Left lobe of liver (tissue), 2 donors: ENCODE measurements around the gene JDP2. TPM values are rescaled to one million over a fixed set of nuclear protein-coding genes. Genes with fewer than 3 reads are reported as not detected.
A peak's percentile ranks its signal among the peaks of the same experiment; 100 is the strongest.

Source experiments
- ATAC-seq: fragments of 200-7000 bp; cut with Tn5 transposase; one replicate; pipeline ENCODE4 v1.9.1; 2020; ENCODE audit warnings: mild to moderate bottlenecking, moderate library complexity
- DNase-seq: peaks from one replicate; pipeline ENCODE4 v3.0.0-alpha.2; 2020; ENCODE audit warnings: low spot score
- total RNA-seq: library from RNA; stranded (reverse); gene quantifications from one replicate; pipeline ENCODE4 v1.2.1, GENCODE V29; 2021
- donor health status: DM: no; HTN: no; CAD: no; lungs with moderate emphysema.
- donor health status: DM: no; HTN: yes; CAD: no.

JDP2 gene
- total RNA-seq, 1 donor from 2014 or later = 12.8 TPM

GRCh38 chr14:75409316-75410205 lies 18.3 kb upstream of the JDP2 start:
- ATAC-seq (no peak), DNase-seq (peak; percentile 29)

DNA sequence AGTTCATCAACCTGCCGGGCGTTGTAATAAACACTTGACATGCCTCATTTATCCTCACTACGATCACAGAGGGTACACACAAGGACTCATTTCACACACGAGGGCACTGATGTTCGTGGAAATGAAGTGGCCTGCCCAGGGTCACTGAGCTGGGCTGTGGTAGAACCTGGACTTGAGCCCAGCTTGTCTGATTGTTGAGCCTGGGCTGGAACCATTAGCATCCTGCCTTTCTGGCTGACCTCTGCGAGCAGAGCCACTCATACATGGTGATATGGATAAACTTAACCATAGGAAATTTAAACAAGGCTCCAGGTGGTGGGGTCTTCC lies 16.6 kb upstream of the JDP2 start:
- ATAC-seq = peak; percentile 38
- DNase-seq = peak; percentile 41

- DNase-seq (no peak), ATAC-seq (no peak)
Measured at GRCh38 chr14:75413013-75413412, 14.8 kb upstream of the JDP2 start.

GRCh38 chr14:75417674-75418073 lies 10.1 kb upstream of the JDP2 start:
- no peak for DNase-seq

DNA sequence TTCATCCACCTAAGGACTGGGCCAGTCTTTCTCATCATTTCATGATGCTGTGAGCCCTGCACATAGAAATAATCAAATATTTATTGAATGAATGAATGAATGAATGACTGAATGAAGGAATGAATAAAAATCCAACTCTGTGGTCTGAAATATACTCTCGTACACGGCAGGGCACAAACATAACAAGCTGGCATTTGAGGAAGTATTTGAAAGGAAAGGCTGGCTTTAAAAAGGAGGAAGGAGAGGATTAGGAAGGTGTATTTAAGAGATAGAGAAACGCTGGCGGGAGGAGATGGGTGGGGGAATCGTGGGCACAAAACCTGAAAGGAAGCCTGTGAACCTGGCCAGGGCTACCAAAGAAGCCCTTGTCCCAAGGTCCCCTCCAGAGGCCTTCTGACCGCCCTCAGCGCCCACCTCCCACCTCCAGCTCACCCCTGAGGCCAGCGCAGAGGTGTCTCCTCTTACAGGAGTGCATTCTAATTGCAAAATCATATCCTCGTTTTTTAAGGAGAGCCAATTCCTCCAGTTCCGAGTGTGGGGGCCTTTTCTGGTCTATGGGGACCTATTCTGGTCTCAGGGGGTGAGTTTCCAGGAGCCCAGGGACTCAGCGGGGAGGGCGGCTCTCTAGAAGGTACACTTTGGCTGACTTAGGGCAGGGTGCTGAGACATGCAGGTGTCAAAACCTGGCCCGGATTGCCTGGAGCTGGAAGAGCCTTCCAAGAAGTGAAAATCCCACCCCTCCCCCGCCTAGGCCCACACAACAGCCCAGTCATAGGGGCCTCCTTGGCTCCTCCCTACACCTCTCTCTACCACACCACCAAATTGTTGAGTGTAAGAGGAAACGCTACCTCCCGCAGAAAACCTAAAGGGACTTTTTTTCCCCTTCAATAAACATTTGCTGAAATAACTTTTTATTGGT lies 8.7 kb upstream of the JDP2 start:
- no peak for DNase-seq
- ATAC-seq = peak; percentile 73

More at GRCh38 chr14:75417674-75418073, 10.1 kb upstream of the JDP2 start:
- ATAC-seq = peak; percentile 91

- no peak for ATAC-seq
Measured at GRCh38 chr14:75422169-75422568, 5.7 kb upstream of the JDP2 start.

DNA sequence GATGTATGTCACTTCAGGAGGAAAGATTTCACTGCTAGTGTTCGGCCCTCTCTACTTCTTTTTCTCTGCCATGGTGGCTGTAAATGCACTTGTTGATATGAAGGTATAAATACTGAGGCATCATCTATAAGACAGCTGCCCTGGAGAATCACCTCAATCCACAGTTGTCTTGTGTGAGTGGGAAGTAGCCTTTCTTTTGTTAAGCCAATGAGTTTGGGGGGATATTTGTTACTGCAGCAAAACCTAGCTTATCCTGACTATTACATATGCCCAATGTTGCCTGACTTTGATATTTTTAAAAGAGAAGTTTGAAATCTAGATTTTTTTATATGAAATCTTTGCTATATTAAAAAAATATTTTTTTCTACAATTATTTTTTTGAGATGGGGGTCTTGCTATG lies 3.3 kb upstream of the JDP2 start:
- DNase-seq (no peak), ATAC-seq (no peak)

More at GRCh38 chr14:75422169-75422568, 5.7 kb upstream of the JDP2 start:
- DNase-seq = no peak

GRCh38 chr14:75425446-75425845 lies 2.4 kb upstream of the JDP2 start:
- ATAC-seq (no peak), DNase-seq (no peak)

GRCh38 chr14:75426332-75427125 lies 1.3 kb upstream of the JDP2 start:
- DNase-seq (no peak), ATAC-seq (no peak)

GRCh38 chr14:75427126-75427481 lies 718 bp upstream of the JDP2 start:
- DNase-seq (no peak), ATAC-seq (peak; percentile 56)

- DNase-seq (peak; percentile 60), ATAC-seq (peak; percentile 37)
Measured at GRCh38 chr14:75428230-75429104, 645 bp downstream of the JDP2 start.

DNA sequence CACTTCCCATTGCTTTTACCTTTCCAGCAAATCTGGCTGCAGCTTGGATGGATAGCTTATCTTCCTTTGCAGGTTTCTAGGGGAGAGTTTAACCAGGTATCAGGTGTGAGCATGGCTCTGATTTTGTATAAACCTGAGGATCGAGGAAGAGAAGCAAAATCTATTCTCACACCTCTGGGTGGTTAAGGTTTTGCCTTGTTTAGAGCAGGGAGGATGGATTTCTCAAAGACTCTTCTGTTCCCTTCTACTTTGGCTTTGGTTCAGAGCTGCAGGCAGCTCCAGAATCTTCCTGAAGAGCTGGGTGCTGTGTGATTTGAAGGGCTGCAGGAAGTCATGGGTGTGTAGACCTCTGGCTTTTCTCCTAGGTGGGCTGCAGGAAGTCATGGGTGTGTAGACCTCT lies 1.7 kb downstream of the JDP2 start:
- ATAC-seq = no peak
- DNase-seq = no peak

DNA sequence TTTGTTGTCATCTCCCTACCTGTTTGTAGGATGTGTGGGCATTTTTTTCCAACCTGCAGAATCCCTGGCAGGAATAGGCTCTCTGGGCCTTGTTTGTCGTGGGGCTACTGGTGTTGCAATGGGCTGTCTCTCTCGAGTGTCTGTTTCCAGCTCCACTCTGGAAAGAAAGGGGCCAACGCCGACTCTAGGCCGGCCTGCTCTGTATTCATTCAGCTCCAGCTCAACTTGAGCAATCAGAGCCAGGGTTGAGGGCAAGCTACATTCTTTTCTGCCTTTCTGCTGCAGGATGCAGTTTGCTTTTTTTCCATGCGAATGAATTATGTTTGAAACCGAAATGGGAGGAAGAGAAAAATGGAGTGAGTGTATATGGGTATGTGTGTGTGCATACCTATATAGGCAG lies 2.3 kb downstream of the JDP2 start:
- ATAC-seq = peak; percentile 33
- DNase-seq = peak; percentile 61

DNA sequence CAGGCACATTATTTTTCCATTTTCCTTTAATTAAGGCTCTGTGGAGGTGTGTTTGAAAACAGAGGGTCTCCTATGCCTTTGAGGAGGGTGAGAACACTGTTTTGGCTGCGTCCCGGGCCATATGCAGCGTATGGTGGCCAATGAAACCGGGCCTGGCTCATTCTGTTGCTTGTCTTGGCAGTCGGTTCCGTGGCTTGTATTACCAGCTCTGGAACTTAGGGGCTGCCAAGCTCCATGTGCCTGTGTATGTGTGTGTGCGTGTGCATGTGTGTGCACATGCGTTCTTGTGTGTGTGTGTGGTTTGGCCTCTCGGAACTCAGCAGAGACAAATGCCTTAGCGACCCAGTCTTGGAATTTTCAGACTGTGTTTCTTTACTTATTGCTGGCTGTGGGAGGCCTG lies 2.7 kb downstream of the JDP2 start:
- ATAC-seq (peak; percentile 26), DNase-seq (no peak)

DNA sequence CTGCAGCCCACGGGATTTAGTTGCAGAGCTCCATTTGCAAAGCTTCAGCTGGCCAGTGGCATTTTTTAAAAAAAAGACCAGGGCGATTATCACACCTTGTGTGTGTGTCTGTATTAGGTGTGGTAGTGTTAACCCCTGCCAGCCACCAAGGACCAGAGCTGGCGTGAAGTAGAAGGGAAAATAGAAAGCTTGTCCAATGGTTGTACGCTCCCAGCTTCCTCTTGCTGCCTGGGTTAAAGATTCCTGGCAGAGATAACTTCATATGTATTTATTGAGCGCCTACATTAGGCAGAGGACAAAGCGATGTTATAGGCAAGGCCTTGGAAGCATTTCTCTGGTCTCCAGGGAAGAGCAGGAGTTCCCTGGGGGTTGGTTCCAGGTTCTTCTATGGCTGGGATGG lies 3.2 kb downstream of the JDP2 start:
- DNase-seq (no peak), ATAC-seq (no peak)

GRCh38 chr14:75431827-75432226 lies 4.0 kb downstream of the JDP2 start:
- no peak for DNase-seq
- ATAC-seq = no peak

- ATAC-seq = no peak
- DNase-seq = no peak
Measured at GRCh38 chr14:75432411-75432810, 4.6 kb downstream of the JDP2 start.

DNA sequence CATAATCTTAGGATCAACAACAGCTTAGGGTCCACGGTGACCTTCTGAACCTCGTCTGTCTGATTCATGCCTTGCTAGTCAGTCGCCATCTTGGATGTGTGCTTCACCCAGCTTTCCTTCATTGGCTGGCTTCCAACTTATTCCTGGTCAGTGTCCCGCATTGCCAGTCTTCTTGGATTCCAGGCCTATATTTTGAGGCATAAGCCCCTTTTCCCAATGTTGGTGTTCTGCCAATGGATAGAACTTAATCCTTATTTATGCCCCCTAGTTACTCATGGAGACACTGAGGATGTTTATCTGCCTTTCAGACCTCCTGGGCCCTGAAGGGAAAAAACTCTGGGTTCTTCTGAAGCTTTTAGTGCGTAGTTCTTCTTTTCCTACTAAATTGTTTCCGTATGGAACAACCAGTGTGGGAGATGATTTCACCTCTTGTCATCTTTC lies 5.8 kb downstream of the JDP2 start:
- no peak for ATAC-seq
- DNase-seq = no peak

- DNase-seq (no peak), ATAC-seq (no peak)
Measured at GRCh38 chr14:75434138-75434889, 6.5 kb downstream of the JDP2 start.
